Effector memory CD8-positive, alpha-beta T cell (primary cell): ENCODE data around the gene POMP.

Source experiments
- ATAC-seq: fragments of 150-1000 bp; cut with Tn5 transposase; replicated peaks from 2 replicates; pipeline ENCODE4 v1.10.0; 2021; ENCODE audit warnings: mild to moderate bottlenecking, moderate library complexity
- DNase-seq, 3 experiments: peaks; one replicate each; pipeline ENCODE4 v3.0.0; 2021
- H3K27ac Mint-ChIP-seq, 2 donors: one replicate each; pipeline ENCODE4 v1.8.0; 2022; ENCODE audit warnings: mild to moderate bottlenecking in 2 of 2, mixed read lengths in 2 of 2, moderate library complexity in 2 of 2
- H3K27me3 Mint-ChIP-seq, 2 donors: one replicate each; pipeline ENCODE4 v1.8.0; 2022; ENCODE audit warnings: mixed read lengths in 2 of 2
- H3K36me3 Mint-ChIP-seq: one replicate; pipeline ENCODE4 v1.8.0; 2022; ENCODE audit warnings: mild to moderate bottlenecking, moderate library complexity, mixed read lengths; ENCODE audit not compliant: insufficient read depth
- H3K4me1 Mint-ChIP-seq, 2 donors: one replicate each; pipeline ENCODE4 v1.8.0; 2022; ENCODE audit warnings: low read depth in 2 of 2, mixed read lengths in 2 of 2
- H3K4me3 Mint-ChIP-seq, 2 donors: one replicate each; pipeline ENCODE4 v1.8.0; 2022; ENCODE audit warnings: mild to moderate bottlenecking in 2 of 2, mixed read lengths in 2 of 2, moderate library complexity in 2 of 2
- H3K9me3 Mint-ChIP-seq, 2 donors: one replicate each; pipeline ENCODE4 v1.8.0; 2022; ENCODE audit warnings: mixed read lengths in 2 of 2

POMP gene

GRCh38 chr13:28717170-28717569, 58.2 kb downstream of the POMP start:
- no peaks in the 10 kb centered on the region for H3K9me3 Mint-ChIP-seq
- no peaks in the 10 kb centered on the region for H3K27me3 Mint-ChIP-seq
- DNase-seq: no peak
- peak overlapping the region in 1 of 2 donors; percentile 73 for H3K27ac Mint-ChIP-seq
- H3K4me3 Mint-ChIP-seq: peak overlapping the region; percentile 92 to 99
- no peak for ATAC-seq
- H3K4me1 Mint-ChIP-seq: peaks cover 17 to 36% of the 10 kb centered on the region in 2 donors
- peaks cover 35% of the 10 kb centered on the region for H3K36me3 Mint-ChIP-seq

- Mint-ChIP-seq H3K27ac (peak overlapping the region; percentile 93 to 96), H3K9me3 (no peaks in the 10 kb centered on the region), H3K4me1 (peaks cover 17 to 31% of the 10 kb centered on the region in 2 donors), H3K4me3 (peak overlapping the region; percentile 92 to 99), H3K36me3 (peaks cover 35% of the 10 kb centered on the region), H3K27me3 (no peaks in the 10 kb centered on the region)
- ATAC-seq (peak; percentile 39), DNase-seq (no peak)
Observed at GRCh38 chr13:28718196-28718542, 59.2 kb downstream of the POMP start.

- H3K4me3 Mint-ChIP-seq: peak within 1 kb of the TSS; percentile 92 to 99
- H3K36me3 Mint-ChIP-seq: peaks cover 35% of the 10 kb centered on the region
- H3K27ac Mint-ChIP-seq: peak within 1 kb of the TSS; percentile 93 to 96
- H3K9me3 Mint-ChIP-seq: no peaks in the 10 kb centered on the region
- ATAC-seq (peak; percentile 97), DNase-seq (peak; percentile 94 to 95 (median 94))
- H3K27me3 Mint-ChIP-seq: peaks cover 0 to under 1% of the 10 kb centered on the region in 2 donors
- peaks cover 17 to 27% of the 10 kb centered on the region in 2 donors for H3K4me1 Mint-ChIP-seq
Observed at GRCh38 chr13:28718543-28719226, 59.8 kb downstream of the POMP start, which contains the start of gene SLC46A3. SLC46A3 (minus strand) TSS chr13:28718970; CDS start chr13:28717998, 972 bp downstream.

GRCh38 chr13:28719227-28720055, 60.5 kb downstream of the POMP start:
- peaks cover 0 to 8% of the 10 kb centered on the region in 2 donors for H3K27me3 Mint-ChIP-seq
- H3K36me3 Mint-ChIP-seq: peaks cover 31% of the 10 kb centered on the region
- DNase-seq (no peak), ATAC-seq (no peak)
- peaks cover 17 to 27% of the 10 kb centered on the region in 2 donors for H3K4me1 Mint-ChIP-seq
- H3K9me3 Mint-ChIP-seq: no peaks in the 10 kb centered on the region
- peak overlapping the region; percentile 93 to 96 for H3K27ac Mint-ChIP-seq
- H3K4me3 Mint-ChIP-seq: peak overlapping the region; percentile 92 to 99

GRCh38 chr13:28723806-28724205, 64.9 kb downstream of the POMP start:
- Mint-ChIP-seq H3K4me3 (no peak overlapping the region), H3K9me3 (no peaks in the 10 kb centered on the region)
- no peak for ATAC-seq

GRCh38 chr13:28725046-28725610, 66.2 kb downstream of the POMP start:
- no peak overlapping the region for H3K4me3 Mint-ChIP-seq
- ATAC-seq: no peak

More at GRCh38 chr13:28723806-28724205, 64.9 kb downstream of the POMP start:
- H3K36me3 Mint-ChIP-seq: peaks cover 9% of the 10 kb centered on the region
- H3K27me3 Mint-ChIP-seq: peaks cover 17 to 30% of the 10 kb centered on the region in 2 donors
- no peak overlapping the region for H3K27ac Mint-ChIP-seq
- no peak for DNase-seq
- H3K4me1 Mint-ChIP-seq: peaks cover 7 to 8% of the 10 kb centered on the region in 2 donors

More at GRCh38 chr13:28725046-28725610, 66.2 kb downstream of the POMP start:
- Mint-ChIP-seq H3K36me3 (peaks cover 4% of the 10 kb centered on the region), H3K27me3 (peaks cover 17 to 39% of the 10 kb centered on the region in 2 donors), H3K27ac (no peak overlapping the region), H3K9me3 (no peaks in the 10 kb centered on the region), H3K4me1 (no peaks in the 10 kb centered on the region)
- DNase-seq: no peak
